Mesendoderm (in vitro differentiated cells): ENCODE data around the gene TLCD3B.

Experiments
- DNase-seq: peaks from one replicate; pipeline ENCODE4 v3.0.0; 2013
- H2AK5ac ChIP-seq: 2 replicates; pipeline ENCODE4 v1.6.1; 2013; ENCODE audit warnings: low read length, inconsistent platforms
- H2BK120ac ChIP-seq: 2 replicates; pipeline ENCODE4 v1.6.1; 2013; ENCODE audit warnings: low read depth, mild to moderate bottlenecking, low read length, moderate library complexity, mixed read lengths
- H2BK15ac ChIP-seq: replicated peaks from 2 replicates; pipeline ENCODE4 v1.6.1; 2013; ENCODE audit warnings: low read depth, mild to moderate bottlenecking, moderate library complexity
- H2BK5ac ChIP-seq: 2 replicates; pipeline ENCODE4 v1.6.1; 2013; ENCODE audit warnings: low read length, inconsistent platforms
- H3K18ac ChIP-seq: 2 replicates; pipeline ENCODE4 v1.6.1; 2013; ENCODE audit warnings: mild to moderate bottlenecking, low read length, mixed read lengths
- H3K23ac ChIP-seq: one replicate; pipeline ENCODE4 v1.6.1; 2013; ENCODE audit warnings: low read length
- H3K27ac ChIP-seq: 2 replicates; pipeline ENCODE4 v1.5.1; 2013; ENCODE audit warnings: low read depth, mild to moderate bottlenecking, inconsistent platforms, low read length, moderate library complexity
- H3K27me3 ChIP-seq: 2 replicates; pipeline ENCODE4 v1.6.1; 2013; ENCODE audit warnings: low read length, control low read depth, mild to moderate bottlenecking, inconsistent platforms; ENCODE audit not compliant: insufficient read depth, poor library complexity
- H3K36me3 ChIP-seq: 2 replicates; pipeline ENCODE4 v1.6.1; 2013; ENCODE audit warnings: low read length, inconsistent platforms; ENCODE audit not compliant: control insufficient read depth, insufficient read depth
- H3K4ac ChIP-seq: one replicate; pipeline ENCODE4 v1.6.1; 2013; ENCODE audit warnings: low read depth, mild to moderate bottlenecking, low read length, moderate library complexity
- H3K4me1 ChIP-seq: 2 replicates; pipeline ENCODE4 v1.6.1; 2013; ENCODE audit warnings: low read depth, low read length, inconsistent platforms; ENCODE audit not compliant: control insufficient read depth
- H3K4me2 ChIP-seq: 2 replicates; pipeline ENCODE4 v1.6.1; 2013; ENCODE audit warnings: low read length
- H3K4me3 ChIP-seq: 2 replicates; pipeline ENCODE4 v1.5.1; 2013; ENCODE audit warnings: mild to moderate bottlenecking, low read length
- H3K56ac ChIP-seq: one replicate; pipeline ENCODE4 v1.6.1; 2013; ENCODE audit warnings: low read length
- H3K79me1 ChIP-seq: 2 replicates; pipeline ENCODE4 v1.6.1; 2013; ENCODE audit warnings: low read length, inconsistent platforms
- H3K79me2 ChIP-seq: 2 replicates; pipeline ENCODE4 v1.6.1; 2013; ENCODE audit warnings: mild to moderate bottlenecking, low read length; ENCODE audit not compliant: control insufficient read depth, insufficient read depth
- H3K9ac ChIP-seq: 2 replicates; pipeline ENCODE4 v1.6.1; 2013; ENCODE audit warnings: low read length, inconsistent platforms
- H4K5ac ChIP-seq: one replicate; pipeline ENCODE4 v1.6.1; 2013; ENCODE audit warnings: low read length
- H4K8ac ChIP-seq: one replicate; pipeline ENCODE4 v1.6.1; 2013; ENCODE audit warnings: low read depth, mild to moderate bottlenecking, control low read depth, low read length, moderate library complexity
- WGBS: extraction: QIAGEN DNeasy Blood & Tissue Kit; methylation state at CpG from one replicate; pipeline ENCODE4 v1.1.7; 2013; ENCODE audit warnings: low lambda C conversion rate, missing lambda C conversion rate; ENCODE audit not compliant: insufficient coverage; ENCODE audit errors: extremely low coverage; 5-methylcytosine and 5-hydroxymethylcytosine counted together

Gene TLCD3B

GRCh38 chr16:29995911-29996765 is 34.9 kb downstream of the TLCD3B start, which contains the start of gene INO80E:
Gene INO80E, plus strand, starts transcription at chr16:29996241. Its CDS starts 70 bp downstream, at chr16:29996311.
- Histone ChIP-seq H4K5ac (no peak within 1 kb of the TSS), H3K4me2 (peak within 1 kb of the TSS; percentile 99), H3K4me1 (peaks cover 2% of the 10 kb centered on the region), H3K36me3 (peaks cover 2% of the 10 kb centered on the region), H4K8ac (no peak within 1 kb of the TSS), H3K27me3 (no peaks in the 10 kb centered on the region), H2BK120ac (no peak within 1 kb of the TSS), H3K18ac (peak within 1 kb of the TSS; percentile 62), H3K9ac (peak within 1 kb of the TSS; percentile 99), H2AK5ac (peak within 1 kb of the TSS; percentile 22), H3K4me3 (peak within 1 kb of the TSS; percentile 95), H3K27ac (peak within 1 kb of the TSS; percentile 39), H2BK5ac (peak within 1 kb of the TSS; percentile 95), H3K79me1 (peaks cover 5% of the 10 kb centered on the region), H3K79me2 (peaks cover 3% of the 10 kb centered on the region), H3K56ac (peak within 1 kb of the TSS; percentile 99), H3K4ac (peak within 1 kb of the TSS; percentile 89), H2BK15ac (no peak within 1 kb of the TSS), H3K23ac (peak within 1 kb of the TSS; percentile 1)
- DNase-seq = peak; percentile 98
- no CpG with 5 or more reads among the region's 65 CpGs for WGBS

- H3K18ac ChIP-seq = peak within 1 kb of the TSS; percentile 62
- H2BK5ac ChIP-seq = peak within 1 kb of the TSS; percentile 95
- H3K4ac ChIP-seq = peak within 1 kb of the TSS; percentile 89
- no CpG with 5 or more reads among the region's 53 CpGs for WGBS
- peak within 1 kb of the TSS; percentile 99 for H3K4me2 ChIP-seq
- H3K56ac ChIP-seq = peak within 1 kb of the TSS; percentile 99
- H2AK5ac ChIP-seq = no peak within 1 kb of the TSS
- H3K4me3 ChIP-seq = peak within 1 kb of the TSS; percentile 95
- no peak within 1 kb of the TSS for H4K5ac ChIP-seq
- peaks cover 4% of the 10 kb centered on the region for H3K36me3 ChIP-seq
- peaks cover 5% of the 10 kb centered on the region for H3K79me1 ChIP-seq
- peak within 1 kb of the TSS; percentile 39 for H3K27ac ChIP-seq
- no peak within 1 kb of the TSS for H4K8ac ChIP-seq
- H3K27me3 ChIP-seq = no peaks in the 10 kb centered on the region
- H3K9ac ChIP-seq = peak within 1 kb of the TSS; percentile 99
- peak; percentile 91 for DNase-seq
- peak within 1 kb of the TSS; percentile 1 for H3K23ac ChIP-seq
- peaks cover 2% of the 10 kb centered on the region for H3K4me1 ChIP-seq
- no peak within 1 kb of the TSS for H2BK15ac ChIP-seq
- peaks cover 3% of the 10 kb centered on the region for H3K79me2 ChIP-seq
- no peak within 1 kb of the TSS for H2BK120ac ChIP-seq
Measured at GRCh38 chr16:29995324-29995910, 35.7 kb downstream of the TLCD3B start, which contains the start of gene HIRIP3. Gene HIRIP3, minus strand, starts transcription at chr16:29995617. Its CDS starts 12 bp downstream, at chr16:29995605.

GRCh38 chr16:29994600-29995323 is 36.3 kb downstream of the TLCD3B start:
- no peak overlapping the region for H4K5ac ChIP-seq
- H2AK5ac ChIP-seq = no peak overlapping the region
- peaks cover 3% of the 10 kb centered on the region for H3K79me2 ChIP-seq
- no peak overlapping the region for H2BK15ac ChIP-seq
- H3K27ac ChIP-seq = no peak overlapping the region
- DNase-seq = peak; percentile 69
- H3K36me3 ChIP-seq = peaks cover 4% of the 10 kb centered on the region
- H3K23ac ChIP-seq = no peak overlapping the region
- peak overlapping the region; percentile 99 for H3K56ac ChIP-seq
- no CpG with 5 or more reads among the region's 24 CpGs for WGBS
- no peak overlapping the region for H3K4ac ChIP-seq
- no peaks in the 10 kb centered on the region for H3K27me3 ChIP-seq
- peak overlapping the region; percentile 99 for H3K4me2 ChIP-seq
- H3K4me1 ChIP-seq = peaks cover 2% of the 10 kb centered on the region
- no peak overlapping the region for H3K4me3 ChIP-seq
- H2BK5ac ChIP-seq = no peak overlapping the region
- H3K18ac ChIP-seq = no peak overlapping the region
- H3K79me1 ChIP-seq = peaks cover 5% of the 10 kb centered on the region
- no peak overlapping the region for H2BK120ac ChIP-seq
- peak overlapping the region; percentile 99 for H3K9ac ChIP-seq
- H4K8ac ChIP-seq = no peak overlapping the region

GRCh38 chr16:29993903-29994599 is 37.0 kb downstream of the TLCD3B start:
- H2BK15ac ChIP-seq = no peak overlapping the region
- H3K9ac ChIP-seq = peak overlapping the region; percentile 99
- no peak overlapping the region for H3K4me2 ChIP-seq
- H3K79me2 ChIP-seq = peaks cover 3% of the 10 kb centered on the region
- no peak overlapping the region for H3K18ac ChIP-seq
- H4K8ac ChIP-seq = no peak overlapping the region
- H3K36me3 ChIP-seq = peaks cover 5% of the 10 kb centered on the region
- H3K4me3 ChIP-seq = no peak overlapping the region
- H3K27me3 ChIP-seq = no peaks in the 10 kb centered on the region
- no peak overlapping the region for H2BK5ac ChIP-seq
- peaks cover 4% of the 10 kb centered on the region for H3K79me1 ChIP-seq
- no peak overlapping the region for H3K23ac ChIP-seq
- H2BK120ac ChIP-seq = no peak overlapping the region
- DNase-seq = no peak
- H3K56ac ChIP-seq = peak overlapping the region; percentile 99
- no peak overlapping the region for H4K5ac ChIP-seq
- no peak overlapping the region for H2AK5ac ChIP-seq
- no peak overlapping the region for H3K4ac ChIP-seq
- no peak overlapping the region for H3K27ac ChIP-seq
- peaks cover 2% of the 10 kb centered on the region for H3K4me1 ChIP-seq
- no CpG with 5 or more reads among the region's 9 CpGs for WGBS

- no peak overlapping the region for H3K18ac ChIP-seq
- H3K4me1 ChIP-seq = peaks cover 2% of the 10 kb centered on the region
- DNase-seq = no peak
- H4K5ac ChIP-seq = no peak overlapping the region
- no peak overlapping the region for H3K23ac ChIP-seq
- no peak overlapping the region for H3K4me3 ChIP-seq
- H4K8ac ChIP-seq = no peak overlapping the region
- H2BK15ac ChIP-seq = no peak overlapping the region
- H3K36me3 ChIP-seq = peaks cover 6% of the 10 kb centered on the region
- H3K79me2 ChIP-seq = peaks cover 3% of the 10 kb centered on the region
- H2BK120ac ChIP-seq = no peak overlapping the region
- peaks cover 4% of the 10 kb centered on the region for H3K79me1 ChIP-seq
- H3K56ac ChIP-seq = no peak overlapping the region
- no peak overlapping the region for H3K4ac ChIP-seq
- WGBS = no CpG with 5 or more reads among the region's 25 CpGs
- no peak overlapping the region for H2AK5ac ChIP-seq
- no peak overlapping the region for H2BK5ac ChIP-seq
- no peak overlapping the region for H3K4me2 ChIP-seq
- no peak overlapping the region for H3K27ac ChIP-seq
- H3K9ac ChIP-seq = no peak overlapping the region
- no peaks in the 10 kb centered on the region for H3K27me3 ChIP-seq
Measured at GRCh38 chr16:29993191-29993902, 37.7 kb downstream of the TLCD3B start.
